C4-2B (cell line): Measurements from ENCODE around the gene STEAP1B.

Experiments used
- CTCF ChIP-seq: fragments of 450-650 bp; conservative IDR thresholded peaks from 2 replicates; pipeline ENCODE4 v1.5.1; 2017; ENCODE audit warnings: mild to moderate bottlenecking
- ZFX ChIP-seq: fragments of 450-650 bp; IDR thresholded peaks from 2 replicates; pipeline ENCODE4 v1.6.1; 2017

GRCh38 chr7:22476824-22477223 lies 23.2 kb downstream of the STEAP1B start:
- TF ChIP-seq CTCF (no peak), ZFX (no peak)
